Activated CD4-positive, alpha-beta memory T cell treated with anti-CD3 and anti-CD28 coated beads for 36 hours (primary cell): ENCODE data around the gene GJC1. TPM values are rescaled to one million over a fixed set of nuclear protein-coding genes. Genes with fewer than 3 reads are reported as not detected.

Experiments used
- CTCF ChIA-PET: fragments of 350-600 bp; sonication (Branson Sonifier 250); formaldehyde crosslinking; loops from one replicate; lab custom pipeline; 2021; ENCODE audit warnings: antibody characterized with exemption, inconsistent platforms; lab: Charles Lee
- POLR2A ChIA-PET: fragments of 350-600 bp; sonication (Branson Sonifier 250); formaldehyde crosslinking; loops from one replicate; lab custom pipeline; 2021; ENCODE audit warnings: antibody characterized with exemption; lab: Charles Lee
- DNase-seq: peaks from one replicate; pipeline ENCODE4 v3.0.0-alpha.2; 2020
- H3K27ac Mint-ChIP-seq: one replicate; pipeline ENCODE4 v1.8.0; 2021; ENCODE audit warnings: mixed read lengths
- H3K27me3 Mint-ChIP-seq: one replicate; pipeline ENCODE4 v1.8.0; 2021; ENCODE audit warnings: mixed read lengths
- H3K36me3 Mint-ChIP-seq: one replicate; pipeline ENCODE4 v1.8.0; 2021; ENCODE audit warnings: mixed read lengths
- H3K4me1 Mint-ChIP-seq: one replicate; pipeline ENCODE4 v1.8.0; 2021; ENCODE audit warnings: low read depth, mixed read lengths
- H3K4me3 Mint-ChIP-seq: one replicate; pipeline ENCODE4 v1.8.0; 2021; ENCODE audit warnings: mild to moderate bottlenecking, mixed read lengths
- H3K9me3 Mint-ChIP-seq: one replicate; pipeline ENCODE4 v1.8.0; 2021; ENCODE audit warnings: mixed read lengths
- intact Hi-C: fragments of 100-400 bp; cut with micrococcal nuclease; formaldehyde crosslinking; loops from one replicate; pipeline ENCODE4 v1.15.1; 2023
- total RNA-seq, 2 experiments: library from RNA; stranded (reverse); gene quantifications; one replicate each; pipeline ENCODE4 v1.2.3, GENCODE V29; 2021

Gene GJC1
- total RNA-seq, 2 experiments from 2014 or later: 1.9 to 2.7 TPM

- intact Hi-C loops: no loop called here
- ChIA-PET CTCF (interaction anchor here (1.0 to 5.7 kb wide), 3 partner anchors 83 to 354 kb away, joined by 3 to 125 read pairs (median 3); partner anchors contain the start of gene ACBD4), POLR2A (no interaction called here)
- DNase-seq: no peak
- H3K36me3 Mint-ChIP-seq: no peaks in the 10 kb centered on the region
- peaks cover 5% of the 10 kb centered on the region for H3K27me3 Mint-ChIP-seq
- no peaks in the 10 kb centered on the region for H3K4me1 Mint-ChIP-seq
- no peaks in the 10 kb centered on the region for H3K9me3 Mint-ChIP-seq
- H3K4me3 Mint-ChIP-seq: no peak overlapping the region
- H3K27ac Mint-ChIP-seq: no peak overlapping the region
Measured at GRCh38 chr17:44781551-44782325, 48.3 kb downstream of the GJC1 start.

DNA sequence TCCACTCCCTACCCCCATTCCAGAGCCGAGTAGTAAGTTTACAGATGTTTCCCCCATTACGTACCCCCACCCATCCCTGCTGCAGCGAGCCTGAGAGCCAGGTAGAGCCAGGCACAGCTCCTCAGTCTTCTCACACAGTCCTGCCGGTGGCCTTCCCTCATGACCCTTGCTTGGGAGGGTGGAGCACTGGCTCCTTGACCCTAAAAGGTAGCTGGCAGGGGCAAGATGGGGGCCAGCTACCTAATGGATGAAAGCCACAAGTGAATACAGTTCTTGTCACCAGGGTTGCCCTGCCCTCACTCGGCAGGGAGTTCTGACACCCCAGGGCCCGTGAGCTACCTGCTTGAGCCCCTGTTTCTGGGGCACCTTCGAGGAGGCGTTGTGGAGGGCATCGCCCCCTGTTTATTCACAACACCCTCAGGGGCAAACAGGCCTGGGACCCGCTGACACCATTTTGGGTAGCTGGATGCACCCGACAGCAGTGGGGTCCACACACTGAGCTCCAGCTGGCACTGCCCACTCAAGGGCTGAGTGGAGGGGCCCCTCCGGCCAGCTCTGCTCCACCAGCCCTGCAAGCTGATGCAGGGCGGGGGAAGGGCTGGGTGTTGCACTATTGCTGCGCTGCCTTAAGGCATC lies 49.1 kb downstream of the GJC1 start:
- Mint-ChIP-seq H3K4me1 (peaks cover 3% of the 10 kb centered on the region), H3K4me3 (no peak overlapping the region), H3K27ac (no peak overlapping the region), H3K9me3 (no peaks in the 10 kb centered on the region), H3K36me3 (no peaks in the 10 kb centered on the region), H3K27me3 (peaks cover 5% of the 10 kb centered on the region)
- no peak for DNase-seq
- ChIA-PET POLR2A (no interaction called here), CTCF (interaction anchor here (1.0 to 5.7 kb wide), 3 partner anchors 84 to 355 kb away, joined by 3 to 125 read pairs (median 3); partner anchors contain the start of gene ACBD4)
- intact Hi-C loops: no loop called here

DNA sequence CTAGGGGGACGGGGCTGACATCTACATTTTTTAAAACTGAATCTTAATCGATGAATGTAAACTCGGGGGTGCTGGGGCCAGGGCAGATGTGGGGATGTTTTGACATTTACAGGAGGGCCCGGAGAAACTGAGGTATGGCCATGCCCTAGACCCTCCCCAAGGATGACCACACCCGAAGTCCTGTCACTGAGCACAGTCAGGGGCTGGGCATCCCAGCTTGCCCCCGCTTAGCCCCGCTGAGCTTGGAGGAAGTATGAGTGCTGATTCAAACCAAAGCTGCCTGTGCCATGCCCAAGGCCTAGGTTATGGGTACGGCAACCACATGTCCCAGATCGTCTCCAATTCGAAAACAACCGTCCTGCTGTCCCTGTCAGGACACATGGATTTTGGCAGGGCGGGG lies 49.9 kb downstream of the GJC1 start:
- Mint-ChIP-seq H3K27me3 (peaks cover 5% of the 10 kb centered on the region), H3K9me3 (no peaks in the 10 kb centered on the region), H3K4me1 (peaks cover 3% of the 10 kb centered on the region), H3K4me3 (no peak overlapping the region), H3K36me3 (no peaks in the 10 kb centered on the region), H3K27ac (no peak overlapping the region)
- intact Hi-C loops: no loop called here
- ChIA-PET CTCF (interaction anchor here (0.6 to 5.7 kb wide), 14 partner anchors 12 to 319 kb away, joined by 3 to 125 read pairs (median 4); no protein-coding TSS in a partner anchor), POLR2A (no interaction called here)
- no peak for DNase-seq

DNA sequence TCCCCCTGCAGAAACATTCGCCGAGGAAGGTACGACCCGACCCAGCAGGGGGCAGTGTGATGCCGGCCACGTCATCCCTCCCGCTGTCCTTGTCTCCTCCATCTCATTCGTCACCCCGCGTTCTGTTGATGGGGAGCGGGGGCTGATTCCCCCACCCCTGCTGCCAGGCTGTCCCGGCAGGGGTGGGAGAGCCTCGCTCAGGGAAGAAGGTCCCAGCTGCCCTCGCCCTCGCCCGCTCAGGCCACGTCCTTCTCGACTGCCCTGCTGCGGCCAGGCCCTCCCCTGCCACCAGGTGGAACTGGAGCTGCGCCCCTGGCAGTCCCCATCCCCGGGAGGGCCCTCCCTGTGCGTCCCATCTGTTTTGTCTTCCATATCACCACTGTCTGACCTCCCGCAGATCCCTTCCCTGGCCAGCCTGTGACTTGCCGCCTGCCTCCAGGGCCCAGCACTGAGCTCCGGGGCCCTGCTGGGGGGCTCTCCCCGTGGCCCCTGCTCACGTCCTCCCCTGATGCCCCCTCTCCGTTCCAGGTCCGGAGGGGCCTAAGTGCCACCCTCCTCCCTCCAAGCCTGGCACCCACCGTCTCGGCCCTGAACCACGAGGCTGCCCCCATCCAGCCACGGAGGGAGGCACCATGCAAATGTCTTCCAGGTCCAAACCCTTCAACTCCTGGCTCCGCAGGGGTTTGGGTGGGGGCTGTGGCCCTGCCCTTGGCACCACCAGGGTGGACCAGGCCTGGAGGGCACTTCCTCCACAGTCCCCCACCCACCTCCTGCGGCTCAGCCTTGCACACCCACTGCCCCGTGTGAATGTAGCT lies 50.7 kb downstream of the GJC1 start:
- H3K27me3 Mint-ChIP-seq: peaks cover 5% of the 10 kb centered on the region
- DNase-seq: peak; percentile 89
- H3K4me3 Mint-ChIP-seq: peak overlapping the region; percentile 26
- H3K27ac Mint-ChIP-seq: no peak overlapping the region
- CTCF ChIA-PET: interaction anchor here (0.5 to 5.7 kb wide), 29 partner anchors 10 to 434 kb away, joined by 3 to 125 read pairs (median 3); partner anchors contain the start of genes DBF4B, GRN and HIGD1B
- peaks cover 5% of the 10 kb centered on the region for H3K4me1 Mint-ChIP-seq
- POLR2A ChIA-PET: no interaction called here
- intact Hi-C loops: loop anchor here (1.0 to 5.0 kb wide), 2 partner anchors 86 to 243 kb away; no protein-coding TSS in a partner anchor
- H3K9me3 Mint-ChIP-seq: no peaks in the 10 kb centered on the region
- H3K36me3 Mint-ChIP-seq: no peaks in the 10 kb centered on the region

- Mint-ChIP-seq H3K27ac (no peak overlapping the region), H3K9me3 (no peaks in the 10 kb centered on the region), H3K4me3 (no peak overlapping the region), H3K36me3 (no peaks in the 10 kb centered on the region), H3K27me3 (peaks cover 5% of the 10 kb centered on the region), H3K4me1 (peaks cover 5% of the 10 kb centered on the region)
- CTCF ChIA-PET: interaction anchor here (0.5 to 5.7 kb wide), 23 partner anchors 9 to 433 kb away, joined by 3 to 125 read pairs (median 3); partner anchors contain the start of genes C1QL1 and GRN
- DNase-seq: no peak
- intact Hi-C loops: loop anchor here (1.0 to 5.0 kb wide), 2 partner anchors 87 to 244 kb away; no protein-coding TSS in a partner anchor
- POLR2A ChIA-PET: no interaction called here
Measured at GRCh38 chr17:44778656-44779210, 51.4 kb downstream of the GJC1 start.

- Mint-ChIP-seq H3K4me3 (no peak overlapping the region), H3K9me3 (no peaks in the 10 kb centered on the region), H3K27ac (no peak overlapping the region), H3K4me1 (peaks cover 5% of the 10 kb centered on the region), H3K36me3 (no peaks in the 10 kb centered on the region), H3K27me3 (peaks cover 5% of the 10 kb centered on the region)
- intact Hi-C loops: loop anchor here (5.0 kb wide), 1 partner anchor 245 kb away; no protein-coding TSS in a partner anchor
- ChIA-PET POLR2A (no interaction called here), CTCF (interaction anchor here (0.6 to 5.7 kb wide), 16 partner anchors 23 to 322 kb away, joined by 3 to 125 read pairs (median 4); partner anchors contain the start of gene C1QL1)
- no peak for DNase-seq
Measured at GRCh38 chr17:44777394-44778348, 52.4 kb downstream of the GJC1 start.

GRCh38 chr17:44776628-44777393 lies 53.3 kb downstream of the GJC1 start:
- peaks cover 5% of the 10 kb centered on the region for H3K4me1 Mint-ChIP-seq
- no peak for DNase-seq
- POLR2A ChIA-PET: no interaction called here

GRCh38 chr17:44775838-44776621 lies 54.1 kb downstream of the GJC1 start:
- Mint-ChIP-seq H3K4me3 (peak overlapping the region; percentile 80), H3K27ac (no peak overlapping the region), H3K9me3 (no peaks in the 10 kb centered on the region), H3K36me3 (no peaks in the 10 kb centered on the region), H3K27me3 (peaks cover 5% of the 10 kb centered on the region), H3K4me1 (peaks cover 5% of the 10 kb centered on the region)
- intact Hi-C loops: loop anchor here (1.0 to 5.0 kb wide), 5 partner anchors 53 to 357 kb away; partner anchors contain the start of gene PLCD3
- CTCF ChIA-PET: interaction anchor here (0.7 to 6.6 kb wide), 23 partner anchors 9 to 422 kb away, joined by 3 to 125 read pairs (median 4); partner anchors contain the start of genes ACBD4, DBF4B, EFTUD2 and HIGD1B
- POLR2A ChIA-PET: interaction anchor here (0.8 to 1.1 kb wide), 3 partner anchors 86 to 90 kb away, joined by 3 read pairs; no protein-coding TSS in a partner anchor
- DNase-seq: peak; percentile 98

More at GRCh38 chr17:44776628-44777393, 53.3 kb downstream of the GJC1 start:
- CTCF ChIA-PET: interaction anchor here (0.6 to 5.7 kb wide), 8 partner anchors 14 to 357 kb away, joined by 3 to 125 read pairs (median 4); no protein-coding TSS in a partner anchor
- Mint-ChIP-seq H3K36me3 (no peaks in the 10 kb centered on the region), H3K27ac (no peak overlapping the region), H3K4me3 (no peak overlapping the region), H3K9me3 (no peaks in the 10 kb centered on the region), H3K27me3 (peaks cover 5% of the 10 kb centered on the region)
- intact Hi-C loops: loop anchor here (5.0 kb wide), 1 partner anchor 245 kb away; no protein-coding TSS in a partner anchor
